Measurements from ENCODE around the gene UBE2G2.

Gene UBE2G2

GRCh38 chr21:44814498-44815023 is 12.9 kb upstream of the UBE2G2 start:
- no peak for DNase-seq

- DNase-seq, result no peak
These were observed 12.1 kb upstream of the UBE2G2 start for GRCh38 chr21:44813727-44814126.

GRCh38 chr21:44813149-44813548 is 11.5 kb upstream of the UBE2G2 start:
- DNase-seq, result no peak

- no peak for DNase-seq
These were observed 11.0 kb upstream of the UBE2G2 start for GRCh38 chr21:44812640-44813039.

GRCh38 chr21:44810779-44811178 is 9.2 kb upstream of the UBE2G2 start:
- no peak for DNase-seq

GRCh38 chr21:44805859-44806258 is 4.2 kb upstream of the UBE2G2 start:
- no peak for DNase-seq

- no peak for DNase-seq
These were observed 3.6 kb upstream of the UBE2G2 start for GRCh38 chr21:44805226-44805625.

- no peak for DNase-seq
These were observed 3.1 kb upstream of the UBE2G2 start for GRCh38 chr21:44804762-44805161.

GRCh38 chr21:44803651-44804050 is 2.0 kb upstream of the UBE2G2 start:
- no peak for DNase-seq

- DNase-seq, result peak; percentile 33
These were observed 955 bp upstream of the UBE2G2 start for GRCh38 chr21:44802396-44803153.

GRCh38 chr21:44800971-44801467 is 601 bp downstream of the UBE2G2 start:
- DNase-seq, result peak; percentile 41

GRCh38 chr21:44800103-44800502 is 1.5 kb downstream of the UBE2G2 start:
- no peak for DNase-seq

GRCh38 chr21:44799646-44800045 is 2.0 kb downstream of the UBE2G2 start:
- no peak for DNase-seq

GRCh38 chr21:44797775-44798174 is 3.8 kb downstream of the UBE2G2 start:
- no peak for DNase-seq

GRCh38 chr21:44795342-44795741 is 6.3 kb downstream of the UBE2G2 start:
- no peak for DNase-seq

GRCh38 chr21:44793592-44794374 is 7.8 kb downstream of the UBE2G2 start:
- no peak for DNase-seq

GRCh38 chr21:44792702-44793591 is 8.7 kb downstream of the UBE2G2 start:
- peak; percentile 65 for DNase-seq

- no peak for DNase-seq
These were observed 9.6 kb downstream of the UBE2G2 start for GRCh38 chr21:44791993-44792392.

- DNase-seq, result no peak
These were observed 10.4 kb downstream of the UBE2G2 start for GRCh38 chr21:44791246-44791645.

- no peak for DNase-seq
These were observed 11.3 kb downstream of the UBE2G2 start for GRCh38 chr21:44790368-44790767.

GRCh38 chr21:44789880-44790279 is 11.7 kb downstream of the UBE2G2 start:
- DNase-seq, result peak; percentile 59

GRCh38 chr21:44785620-44786335 is 15.8 kb downstream of the UBE2G2 start:
- peak; percentile 37 for DNase-seq

All from EL (cell line).